OCI-LY3 (cell line): ENCODE results near the gene ADM5.

Experiments
- H2AFZ ChIP-seq: fragments of 200-600, 300-600 bp; shearing (Covaris generic); 2 replicates; pipeline ENCODE4 v1.6.0; 2014; ENCODE audit warnings: antibody characterized with exemption, low read depth, low read length
- H3K27ac ChIP-seq: fragments of 200-600, 300-600 bp; sonication (generic); 2 replicates; pipeline ENCODE4 v1.5.1; 2014; ENCODE audit warnings: mild to moderate bottlenecking, low read length, moderate library complexity, mixed read lengths
- H3K27me3 ChIP-seq: fragments of 200-600, 300-600 bp; sonication (generic); 2 replicates; pipeline ENCODE4 v1.6.1; 2014; ENCODE audit warnings: low read depth, low read length, mixed read lengths
- H3K36me3 ChIP-seq: fragments of 200-600, 300-600 bp; sonication (generic); replicated peaks from 2 replicates; pipeline ENCODE3; 2014; ENCODE audit warnings: low read depth, low read length, mixed read lengths
- H3K4me1 ChIP-seq: fragments of 300-600, 200-600 bp; sonication (generic); 2 replicates; pipeline ENCODE4 v1.6.1; 2014; ENCODE audit warnings: low read length, mixed read lengths
- H3K4me2 ChIP-seq: fragments of 200-600, 300-600 bp; sonication (generic); 2 replicates; pipeline ENCODE4 v1.6.1; 2014; ENCODE audit warnings: low read length, mixed read lengths
- H3K4me3 ChIP-seq: fragments of 300-600, 200-600 bp; sonication (generic); 2 replicates; pipeline ENCODE4 v1.5.1; 2014; ENCODE audit warnings: antibody characterized with exemption, mild to moderate bottlenecking, low read length, moderate library complexity
- H3K79me2 ChIP-seq: fragments of 300-600, 200-600 bp; shearing (Covaris generic); 2 replicates; pipeline ENCODE4 v1.6.1; 2014; ENCODE audit warnings: mild to moderate bottlenecking, low read length, mixed read lengths
- H3K9ac ChIP-seq: fragments of 300-600, 200-600 bp; shearing (Covaris generic); 2 replicates; pipeline ENCODE4 v1.6.0; 2014; ENCODE audit warnings: mild to moderate bottlenecking, low read length, moderate library complexity
- H3K9me3 ChIP-seq: fragments of 200-600, 300-600 bp; shearing (Covaris generic); 2 replicates; pipeline ENCODE4 v1.6.1; 2014; ENCODE audit warnings: low read length, mixed read lengths; ENCODE audit not compliant: insufficient read depth
- H4K20me1 ChIP-seq: fragments of 200-600, 300-600 bp; sonication (generic); 2 replicates; pipeline ENCODE4 v1.6.1; 2016; ENCODE audit warnings: low read length, mixed read lengths; ENCODE audit not compliant: insufficient read depth
- CTCF ChIP-seq: fragments of 200-600, 300-600 bp; sonication (generic); IDR thresholded peaks from 2 replicates; pipeline ENCODE4 v1.5.1; 2014; ENCODE audit warnings: antibody characterized with exemption, low read length, low read depth
- EZH2phosphoT487 ChIP-seq: fragments of 200-600 bp; shearing (Covaris generic); IDR thresholded peaks from 2 replicates; pipeline ENCODE4 v1.6.1; 2018; ENCODE audit warnings: antibody characterized with exemption, mixed run types, low read depth

The ADM5 gene

GRCh38 chr19:49676784-49677230, 12.6 kb upstream of the ADM5 start:
- H2AFZ ChIP-seq, result no peak overlapping the region
- H4K20me1 ChIP-seq, result peaks cover 31% of the 10 kb centered on the region
- TF ChIP-seq EZH2phosphoT487, result no peak
- TF ChIP-seq CTCF, result no peak
- H3K4me1 ChIP-seq, result peaks cover 49% of the 10 kb centered on the region
- H3K4me3 ChIP-seq, result peak overlapping the region; percentile 88
- peaks cover 48% of the 10 kb centered on the region for H3K79me2 ChIP-seq
- peak overlapping the region; percentile 93 for H3K27ac ChIP-seq
- H3K9ac ChIP-seq, result peak overlapping the region; percentile 97
- H3K4me2 ChIP-seq, result peak overlapping the region; percentile 98
- no peaks in the 10 kb centered on the region for H3K27me3 ChIP-seq
- H3K9me3 ChIP-seq, result no peaks in the 10 kb centered on the region
- peaks cover 19% of the 10 kb centered on the region for H3K36me3 ChIP-seq

GRCh38 chr19:49677231-49677900, 12.0 kb upstream of the ADM5 start, which contains the start of gene PRMT1:
TSS of gene PRMT1 (plus strand) at chr19:49677271. CDS start at chr19:49677281, 10 bp downstream.
- peak within 1 kb of the TSS; percentile 99 for H3K9ac ChIP-seq
- H3K27me3 ChIP-seq, result no peaks in the 10 kb centered on the region
- H3K9me3 ChIP-seq, result no peaks in the 10 kb centered on the region
- H3K4me2 ChIP-seq, result peak within 1 kb of the TSS; percentile 98
- peak within 1 kb of the TSS; percentile 95 for H3K27ac ChIP-seq
- H3K4me3 ChIP-seq, result peak within 1 kb of the TSS; percentile 90
- H3K79me2 ChIP-seq, result peaks cover 53% of the 10 kb centered on the region
- peaks cover 25% of the 10 kb centered on the region for H3K36me3 ChIP-seq
- peaks cover 50% of the 10 kb centered on the region for H3K4me1 ChIP-seq
- H4K20me1 ChIP-seq, result peaks cover 37% of the 10 kb centered on the region
- TF ChIP-seq EZH2phosphoT487 (no peak), CTCF (peak; percentile 6; the same call in 1 of the 2 replicates)
- peak within 1 kb of the TSS; percentile 42; the same call in 1 of the 2 replicates for H2AFZ ChIP-seq

- peak overlapping the region; percentile 88 for H3K4me3 ChIP-seq
- H3K27ac ChIP-seq, result peak overlapping the region; percentile 93
- H3K9ac ChIP-seq, result peak overlapping the region; percentile 97
- peaks cover 29% of the 10 kb centered on the region for H3K36me3 ChIP-seq
- TF ChIP-seq EZH2phosphoT487 (no peak), CTCF (peak; percentile 76)
- H4K20me1 ChIP-seq, result peaks cover 41% of the 10 kb centered on the region
- no peak overlapping the region for H2AFZ ChIP-seq
- no peaks in the 10 kb centered on the region for H3K9me3 ChIP-seq
- H3K4me1 ChIP-seq, result peaks cover 57% of the 10 kb centered on the region
- H3K4me2 ChIP-seq, result peak overlapping the region; percentile 98
- no peaks in the 10 kb centered on the region for H3K27me3 ChIP-seq
- H3K79me2 ChIP-seq, result peaks cover 60% of the 10 kb centered on the region
Observed at GRCh38 chr19:49677901-49678674, 11.3 kb upstream of the ADM5 start.
